H9 (cell line): Measurements from ENCODE around the gene TMTC2. TPM values are rescaled to one million over a fixed set of nuclear protein-coding genes. Genes with fewer than 3 reads are reported as not detected.

Experiments used
- DNase-seq: peaks from one replicate; pipeline ENCODE4 v3.0.0-alpha.2; 2017
- H2AFZ ChIP-seq: one replicate; pipeline ENCODE4 v1.6.1; 2013; ENCODE audit warnings: mild to moderate bottlenecking, low read length, control low read depth, moderate library complexity
- H2AK5ac ChIP-seq: 2 replicates; pipeline ENCODE4 v1.6.1; 2013; ENCODE audit warnings: low read length, control low read depth, mixed read lengths; ENCODE audit not compliant: insufficient read length
- H2BK120ac ChIP-seq: one replicate; pipeline ENCODE4 v1.6.1; 2013; ENCODE audit warnings: low read depth, mild to moderate bottlenecking, low read length, control low read depth, inconsistent platforms; ENCODE audit not compliant: poor library complexity, severe bottlenecking
- H2BK12ac ChIP-seq: 2 replicates; pipeline ENCODE4 v1.6.1; 2013; ENCODE audit warnings: low read length, control low read depth, mixed read lengths, low read depth; ENCODE audit not compliant: insufficient read length
- H2BK15ac ChIP-seq: 2 replicates; pipeline ENCODE4 v1.6.1; 2013; ENCODE audit warnings: low read depth, low read length, control low read depth
- H2BK20ac ChIP-seq: one replicate; pipeline ENCODE4 v1.6.1; 2013; ENCODE audit warnings: low read depth, mild to moderate bottlenecking, low read length, control low read depth, inconsistent platforms; ENCODE audit not compliant: poor library complexity, severe bottlenecking
- H2BK5ac ChIP-seq: 2 replicates; pipeline ENCODE4 v1.6.1; 2013; ENCODE audit warnings: low read length, control low read depth, mixed read lengths; ENCODE audit not compliant: insufficient read length
- H3K14ac ChIP-seq: 2 replicates; pipeline ENCODE4 v1.6.1; 2013; ENCODE audit warnings: low read length, control low read depth; ENCODE audit not compliant: insufficient read depth
- H3K18ac ChIP-seq: 2 replicates; pipeline ENCODE4 v1.6.1; 2013; ENCODE audit warnings: low read depth, mild to moderate bottlenecking, mixed read lengths, low read length, control low read depth; ENCODE audit not compliant: insufficient read length
- H3K23ac ChIP-seq: 2 replicates; pipeline ENCODE4 v1.6.1; 2013; ENCODE audit warnings: low read length, control low read depth, mixed read lengths, low read depth; ENCODE audit not compliant: insufficient read length
- H3K23me2 ChIP-seq: 2 replicates; pipeline ENCODE4 v1.6.1; 2013; ENCODE audit warnings: low read depth, mild to moderate bottlenecking, mixed read lengths, low read length, control low read depth; ENCODE audit not compliant: insufficient read length, poor library complexity, severe bottlenecking
- H3K27ac ChIP-seq: 2 replicates; pipeline ENCODE4 v1.5.1; 2013; ENCODE audit warnings: low read length, control low read depth, mixed read lengths, low read depth; ENCODE audit not compliant: insufficient read length
- H3K27me3 ChIP-seq: 2 replicates; pipeline ENCODE4 v1.6.1; 2013; ENCODE audit warnings: low read length, control low read depth, inconsistent platforms; ENCODE audit not compliant: insufficient read depth
- H3K4ac ChIP-seq: 2 replicates; pipeline ENCODE4 v1.6.1; 2013; ENCODE audit warnings: low read depth, mild to moderate bottlenecking, control low read depth, inconsistent platforms, low read length, moderate library complexity
- H3K4me1 ChIP-seq: 2 replicates; pipeline ENCODE4 v1.6.1; 2013; ENCODE audit warnings: low read length, control low read depth, inconsistent platforms; ENCODE audit not compliant: insufficient read depth
- H3K4me2 ChIP-seq: 2 replicates; pipeline ENCODE4 v1.6.1; 2013; ENCODE audit warnings: low read length, control low read depth, mixed read lengths; ENCODE audit not compliant: insufficient read length, insufficient read depth
- H3K56ac ChIP-seq: 2 replicates; pipeline ENCODE4 v1.6.1; 2013; ENCODE audit warnings: low read depth, mild to moderate bottlenecking, mixed read lengths, low read length, control low read depth; ENCODE audit not compliant: insufficient read length
- H3K79me1 ChIP-seq: 2 replicates; pipeline ENCODE4 v1.6.1; 2013; ENCODE audit warnings: low read depth, mild to moderate bottlenecking, moderate library complexity, low read length, control low read depth, inconsistent platforms; ENCODE audit not compliant: insufficient read depth, poor library complexity, severe bottlenecking
- H3K79me2 ChIP-seq: 2 replicates; pipeline ENCODE4 v1.6.1; 2013; ENCODE audit warnings: low read length, control low read depth, inconsistent platforms; ENCODE audit not compliant: insufficient read depth
- H3K9ac ChIP-seq: 2 replicates; pipeline ENCODE4 v1.6.1; 2013; ENCODE audit warnings: low read length, control low read depth, mixed read lengths; ENCODE audit not compliant: insufficient read length; ENCODE audit errors: extremely low read depth
- H3K9me3 ChIP-seq: one replicate; pipeline ENCODE4 v1.6.1; 2013; ENCODE audit warnings: low read depth, low read length, inconsistent platforms; ENCODE audit not compliant: control insufficient read depth
- H3T11ph ChIP-seq: one replicate; pipeline ENCODE4 v1.6.1; 2013; ENCODE audit warnings: mild to moderate bottlenecking, low read length, control low read depth, inconsistent platforms
- H4K20me1 ChIP-seq: one replicate; pipeline ENCODE4 v1.6.1; 2013; ENCODE audit not compliant: control insufficient read depth, insufficient read length, insufficient read depth
- H4K5ac ChIP-seq: 2 replicates; pipeline ENCODE4 v1.6.1; 2013; ENCODE audit warnings: low read depth, mild to moderate bottlenecking, mixed read lengths, low read length, control low read depth; ENCODE audit not compliant: insufficient read length
- H4K8ac ChIP-seq: replicated peaks from 2 replicates; pipeline ENCODE4 v1.6.1; 2013; ENCODE audit warnings: low read length, control low read depth, mixed read lengths, low read depth; ENCODE audit not compliant: insufficient read length
- H4K91ac ChIP-seq: 2 replicates; pipeline ENCODE4 v1.6.1; 2013; ENCODE audit warnings: low read depth, mild to moderate bottlenecking, moderate library complexity, mixed read lengths, low read length, control low read depth; ENCODE audit not compliant: insufficient read length
- H3K27ac Mint-ChIP-seq, 3 experiments: 2 replicates in 2 of 3; 3 replicates in 1 of 3; pipeline ENCODE4 v1.8.0; 2020 to 2021; ENCODE audit warnings: mixed read lengths in 3 of 3, mild to moderate bottlenecking in 1 of 3, moderate library complexity in 1 of 3
- H3K27me3 Mint-ChIP-seq: 2 replicates; pipeline ENCODE4 v1.8.0; 2021; ENCODE audit warnings: low read depth, mild to moderate bottlenecking, moderate library complexity, mixed read lengths
- H3K36me3 Mint-ChIP-seq, 3 experiments: 2 replicates in 2 of 3; 3 replicates in 1 of 3; pipeline ENCODE4 v1.8.0; 2020 to 2021; ENCODE audit warnings: low read depth in 3 of 3, mixed read lengths in 3 of 3; ENCODE audit not compliant: insufficient read depth in 1 of 3
- H3K4me1 Mint-ChIP-seq, 2 experiments: 2 replicates each; pipeline ENCODE4 v1.8.0; 2020; ENCODE audit warnings: mixed read lengths in 2 of 2
- H3K4me3 Mint-ChIP-seq, 2 experiments: 2 replicates in 1 of 2; 3 replicates in 1 of 2; pipeline ENCODE4 v1.8.0; 2020 to 2021; ENCODE audit warnings: mild to moderate bottlenecking in 2 of 2, mixed read lengths in 2 of 2, moderate library complexity in 1 of 2
- H3K9me3 Mint-ChIP-seq, 2 experiments: 2 replicates in 1 of 2; 3 replicates in 1 of 2; pipeline ENCODE4 v1.8.0; 2020; ENCODE audit warnings: mild to moderate bottlenecking in 2 of 2, mixed read lengths in 2 of 2, moderate library complexity in 1 of 2
- WGBS: extraction: QIAGEN DNeasy Blood & Tissue Kit; methylation state at CpG from one replicate; pipeline ENCODE4 v1.1.7; 2013; ENCODE audit warnings: missing lambda C conversion rate, low lambda C conversion rate, mixed read lengths; ENCODE audit not compliant: insufficient read length; ENCODE audit errors: extremely low coverage; 5-methylcytosine and 5-hydroxymethylcytosine counted together
- total RNA-seq: library from RNA; stranded (reverse); gene quantifications from 2 replicates; pipeline ENCODE4 v1.2.1, GENCODE V29; 2021
- TF ChIP-seq, protein P1 (sequence below): fragments of 200-600 bp; sonication (generic); conservative IDR thresholded peaks from 3 replicates; pipeline ENCODE4 v1.8.0; 2021; ENCODE audit warnings: antibody characterized with exemption, mild to moderate bottlenecking

The TMTC2 gene
- total RNA-seq, 1 experiment from 2014 or later = 3.1 TPM

DNA sequence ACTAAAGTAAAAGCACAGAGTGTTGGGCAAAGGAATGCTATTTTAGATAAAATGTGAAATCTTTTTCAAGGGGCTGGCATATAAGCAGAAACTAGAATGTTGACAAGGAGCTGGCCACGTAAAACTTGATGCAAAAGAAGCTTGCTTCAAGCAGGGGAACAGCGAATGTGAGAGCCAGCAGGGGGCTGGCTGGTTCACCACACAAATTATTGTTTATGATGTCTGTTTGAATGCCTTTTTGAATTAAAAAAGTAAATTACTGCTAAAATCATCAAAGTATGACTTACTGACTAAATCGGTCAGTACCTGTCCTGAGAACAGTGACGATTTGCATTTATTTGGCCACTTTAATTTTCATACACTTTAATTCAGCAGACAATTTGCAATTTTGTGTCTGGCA, 38.9 kb upstream of the TMTC2 start:
- H3K27me3 ChIP-seq = no peaks in the 10 kb centered on the region
- H3T11ph ChIP-seq = no peak overlapping the region
- Mint-ChIP-seq H3K9me3 (no peaks in the 10 kb centered on the region), H3K4me1 (peaks cover 11 to 14% of the 10 kb centered on the region in 2 experiments), H3K27ac (no peak overlapping the region), H3K27me3 (no peaks in the 10 kb centered on the region), H3K4me3 (no peak overlapping the region), H3K36me3 (no peaks in the 10 kb centered on the region)
- no peak overlapping the region for H3K18ac ChIP-seq
- no peaks in the 10 kb centered on the region for H3K79me1 ChIP-seq
- no peak overlapping the region for H4K5ac ChIP-seq
- H4K91ac ChIP-seq = no peak overlapping the region
- no peak overlapping the region for H3K4ac ChIP-seq
- H3K14ac ChIP-seq = no peak overlapping the region
- no peak overlapping the region for H2BK12ac ChIP-seq
- H2BK120ac ChIP-seq = no peak overlapping the region
- H3K27ac ChIP-seq = no peak overlapping the region
- H2AFZ ChIP-seq = no peak overlapping the region
- no peak overlapping the region for H4K8ac ChIP-seq
- no peaks in the 10 kb centered on the region for H3K4me1 ChIP-seq
- no peak for DNase-seq
- H3K56ac ChIP-seq = no peak overlapping the region
- TF ChIP-seq, protein P1, sequence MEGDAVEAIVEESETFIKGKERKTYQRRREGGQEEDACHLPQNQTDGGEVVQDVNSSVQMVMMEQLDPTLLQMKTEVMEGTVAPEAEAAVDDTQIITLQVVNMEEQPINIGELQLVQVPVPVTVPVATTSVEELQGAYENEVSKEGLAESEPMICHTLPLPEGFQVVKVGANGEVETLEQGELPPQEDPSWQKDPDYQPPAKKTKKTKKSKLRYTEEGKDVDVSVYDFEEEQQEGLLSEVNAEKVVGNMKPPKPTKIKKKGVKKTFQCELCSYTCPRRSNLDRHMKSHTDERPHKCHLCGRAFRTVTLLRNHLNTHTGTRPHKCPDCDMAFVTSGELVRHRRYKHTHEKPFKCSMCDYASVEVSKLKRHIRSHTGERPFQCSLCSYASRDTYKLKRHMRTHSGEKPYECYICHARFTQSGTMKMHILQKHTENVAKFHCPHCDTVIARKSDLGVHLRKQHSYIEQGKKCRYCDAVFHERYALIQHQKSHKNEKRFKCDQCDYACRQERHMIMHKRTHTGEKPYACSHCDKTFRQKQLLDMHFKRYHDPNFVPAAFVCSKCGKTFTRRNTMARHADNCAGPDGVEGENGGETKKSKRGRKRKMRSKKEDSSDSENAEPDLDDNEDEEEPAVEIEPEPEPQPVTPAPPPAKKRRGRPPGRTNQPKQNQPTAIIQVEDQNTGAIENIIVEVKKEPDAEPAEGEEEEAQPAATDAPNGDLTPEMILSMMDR = peak; percentile 17; the same call in 1 of the 3 replicates
- H3K9me3 ChIP-seq = no peaks in the 10 kb centered on the region
- H3K23me2 ChIP-seq = no peaks in the 10 kb centered on the region
- H3K4me2 ChIP-seq = no peak overlapping the region
- no peak overlapping the region for H2BK20ac ChIP-seq
- H3K79me2 ChIP-seq = no peaks in the 10 kb centered on the region
- H2BK5ac ChIP-seq = no peak overlapping the region
- H2AK5ac ChIP-seq = no peak overlapping the region
- H4K20me1 ChIP-seq = no peaks in the 10 kb centered on the region
- H2BK15ac ChIP-seq = no peak overlapping the region
- no CpG with 5 or more reads among the region's 4 CpGs for WGBS
- no peak overlapping the region for H3K23ac ChIP-seq
- H3K9ac ChIP-seq = no peak overlapping the region
